Thyroid gland (tissue), 4 donors: ENCODE data around the gene SNAPC3.

Source experiments
- POLR2A ChIP-seq, 2 donors: fragments of 450-650 bp; IDR thresholded peaks; one replicate each; pipeline ENCODE4 v1.6.1; 2017; ENCODE audit warnings: antibody characterized with exemption in 2 of 2, mild to moderate bottlenecking in 2 of 2, moderate library complexity in 1 of 2
- TF ChIP-seq, protein P1 (sequence below), 6 experiments: fragments of 200-600 bp in 3 of 6; fragments of 450-650 bp in 3 of 6; sonication (generic) in 3 of 6; IDR thresholded peaks; one replicate each; pipeline ENCODE4 v1.5.1; 2016 to 2019; ENCODE audit warnings: antibody characterized with exemption in 6 of 6, mild to moderate bottlenecking in 2 of 6, inconsistent platforms in 1 of 6, moderate library complexity in 1 of 6

DNA sequence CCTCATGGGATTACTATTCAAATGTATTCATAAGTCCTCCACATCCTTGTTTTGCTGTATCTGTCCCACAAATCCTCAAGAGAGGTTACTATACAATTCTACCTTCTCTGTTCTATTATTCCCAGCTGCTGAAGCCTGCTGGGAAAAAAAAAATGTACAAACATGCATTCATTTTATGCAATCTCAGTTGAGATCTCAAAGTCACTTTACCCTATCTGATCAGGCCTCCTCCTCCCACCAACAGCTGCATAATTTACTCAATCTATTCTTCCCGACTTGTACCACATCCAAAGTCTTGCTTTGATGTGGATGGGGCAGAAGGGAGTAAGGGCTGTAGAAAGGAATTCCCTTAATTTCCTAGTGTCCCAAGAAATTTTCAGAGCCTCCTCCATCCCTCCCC is 59.5 kb downstream of the SNAPC3 start:
- TF ChIP-seq, protein P1, sequence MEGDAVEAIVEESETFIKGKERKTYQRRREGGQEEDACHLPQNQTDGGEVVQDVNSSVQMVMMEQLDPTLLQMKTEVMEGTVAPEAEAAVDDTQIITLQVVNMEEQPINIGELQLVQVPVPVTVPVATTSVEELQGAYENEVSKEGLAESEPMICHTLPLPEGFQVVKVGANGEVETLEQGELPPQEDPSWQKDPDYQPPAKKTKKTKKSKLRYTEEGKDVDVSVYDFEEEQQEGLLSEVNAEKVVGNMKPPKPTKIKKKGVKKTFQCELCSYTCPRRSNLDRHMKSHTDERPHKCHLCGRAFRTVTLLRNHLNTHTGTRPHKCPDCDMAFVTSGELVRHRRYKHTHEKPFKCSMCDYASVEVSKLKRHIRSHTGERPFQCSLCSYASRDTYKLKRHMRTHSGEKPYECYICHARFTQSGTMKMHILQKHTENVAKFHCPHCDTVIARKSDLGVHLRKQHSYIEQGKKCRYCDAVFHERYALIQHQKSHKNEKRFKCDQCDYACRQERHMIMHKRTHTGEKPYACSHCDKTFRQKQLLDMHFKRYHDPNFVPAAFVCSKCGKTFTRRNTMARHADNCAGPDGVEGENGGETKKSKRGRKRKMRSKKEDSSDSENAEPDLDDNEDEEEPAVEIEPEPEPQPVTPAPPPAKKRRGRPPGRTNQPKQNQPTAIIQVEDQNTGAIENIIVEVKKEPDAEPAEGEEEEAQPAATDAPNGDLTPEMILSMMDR (IDR thresholded peaks at IDR 0.05): no peak
- no peak for TF ChIP-seq POLR2A (IDR thresholded peaks at IDR 0.05)
